Measurements from ENCODE around the gene PNMA6A.
"Not testable (repeated sequence)": the region's sequence is repeated elsewhere in the genome, so short reads cannot be mapped to it uniquely, and the experiment has no call there.

PNMA6A gene

GRCh38 chrX:153077437-153078135 is 5.3 kb downstream of the PNMA6A start:
- not testable (repeated sequence) for DNase-seq

DNA sequence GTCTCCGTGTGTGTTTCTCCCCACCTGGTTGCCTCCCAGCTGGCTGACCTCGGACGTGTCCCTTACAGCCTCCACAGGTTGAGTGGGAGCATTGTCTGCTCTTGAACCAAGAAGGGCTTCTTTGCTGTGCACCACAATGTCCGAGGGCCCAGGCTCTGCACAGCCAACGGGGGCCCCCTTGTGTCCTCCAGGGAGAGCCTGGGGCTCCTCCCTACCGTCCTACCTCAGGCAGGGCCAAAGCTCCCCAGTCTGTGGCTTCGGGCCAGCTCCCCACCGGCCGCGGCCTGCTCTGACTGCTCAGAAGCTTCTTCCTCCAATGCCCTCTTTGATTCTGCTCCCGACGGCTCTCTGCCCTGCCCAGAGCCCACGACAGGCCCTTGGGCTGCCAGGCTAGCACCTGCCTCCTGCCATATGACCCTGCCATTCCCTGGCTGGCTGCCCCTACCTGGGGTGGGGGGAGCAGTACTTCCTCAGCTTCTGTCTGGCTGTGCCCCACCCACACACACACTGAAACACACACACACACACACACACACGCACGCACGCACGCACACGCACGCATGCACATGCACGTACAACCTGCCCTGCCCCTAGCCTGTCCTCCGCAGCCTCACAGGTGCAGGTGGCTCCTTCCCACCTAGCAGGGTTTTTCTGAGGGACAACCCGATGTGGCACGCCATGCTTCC is 11.1 kb downstream of the PNMA6A start:
- DNase-seq, result not testable (repeated sequence)

- no peak for DNase-seq
These were observed 30.2 kb downstream of the PNMA6A start for GRCh38 chrX:153102418-153102817.

DNA sequence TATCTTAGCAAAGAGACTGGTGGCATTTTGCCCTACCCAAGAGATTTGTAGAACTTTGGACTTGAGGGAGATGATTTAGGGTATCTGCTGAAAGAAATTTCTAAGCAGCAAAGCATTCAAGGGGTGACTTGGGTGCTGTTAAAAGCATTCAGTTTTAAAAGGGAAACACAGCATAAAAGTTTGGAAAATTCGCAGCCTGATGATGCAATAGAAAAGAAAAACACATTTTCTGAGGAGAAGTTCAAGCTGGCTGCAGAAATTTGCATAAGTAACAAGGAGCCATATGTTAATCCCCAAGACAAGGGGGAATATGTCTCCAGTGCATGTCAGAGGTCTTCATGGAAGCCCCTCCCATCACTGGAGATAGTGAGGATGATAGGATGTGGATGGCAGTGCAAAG is 32.7 kb downstream of the PNMA6A start:
- DNase-seq, result not testable (repeated sequence)

GRCh38 chrX:153106092-153106801 is 34.0 kb downstream of the PNMA6A start:
- DNase-seq, result not testable (repeated sequence)

GRCh38 chrX:153110735-153111134 is 38.5 kb downstream of the PNMA6A start:
- DNase-seq, result not testable (repeated sequence)

GRCh38 chrX:153113851-153114250 is 41.6 kb downstream of the PNMA6A start:
- DNase-seq, result not testable (repeated sequence)

DNA sequence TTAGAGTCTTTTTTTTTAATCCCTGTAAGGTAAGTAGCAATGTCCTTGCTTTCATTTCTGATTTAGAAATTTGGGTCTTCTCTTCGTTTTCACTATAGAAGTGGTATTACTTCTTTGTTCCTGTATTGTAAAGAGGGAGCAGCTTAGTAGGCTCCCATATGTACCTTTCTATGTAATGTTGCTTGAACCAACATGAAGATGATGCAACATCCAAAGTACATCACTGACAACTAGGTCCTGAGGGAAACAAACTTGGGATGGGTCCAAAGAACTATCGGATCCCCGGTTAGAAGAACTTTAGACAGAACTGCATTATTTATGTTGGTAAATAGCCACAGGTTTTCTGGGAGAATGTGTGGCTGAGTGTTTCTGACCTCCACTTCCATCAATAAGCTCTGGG is 45.5 kb downstream of the PNMA6A start:
- not testable (repeated sequence) for DNase-seq

- DNase-seq, result not testable (repeated sequence)
These were observed 48.0 kb downstream of the PNMA6A start for GRCh38 chrX:153120230-153120629.

- not testable (repeated sequence) for DNase-seq
These were observed 51.2 kb downstream of the PNMA6A start for GRCh38 chrX:153123468-153123867.
